GM18505 (cell line): ENCODE results near the gene PPIP5K2.

ENCODE experiments used
- ATAC-seq: cut with Tn5 transposase; IDR thresholded peaks from one replicate; pipeline ENCODE4 v1.9.1; 2021; ENCODE audit not compliant: unreplicated experiment
- POLR2A ChIP-seq: IDR thresholded peaks from 4 replicates; pipeline ENCODE4 v1.6.1; 2011; ENCODE audit warnings: borderline replicate concordance; ENCODE audit not compliant: insufficient read depth, insufficient read length; ENCODE audit errors: extremely low read depth

The PPIP5K2 gene

DNA sequence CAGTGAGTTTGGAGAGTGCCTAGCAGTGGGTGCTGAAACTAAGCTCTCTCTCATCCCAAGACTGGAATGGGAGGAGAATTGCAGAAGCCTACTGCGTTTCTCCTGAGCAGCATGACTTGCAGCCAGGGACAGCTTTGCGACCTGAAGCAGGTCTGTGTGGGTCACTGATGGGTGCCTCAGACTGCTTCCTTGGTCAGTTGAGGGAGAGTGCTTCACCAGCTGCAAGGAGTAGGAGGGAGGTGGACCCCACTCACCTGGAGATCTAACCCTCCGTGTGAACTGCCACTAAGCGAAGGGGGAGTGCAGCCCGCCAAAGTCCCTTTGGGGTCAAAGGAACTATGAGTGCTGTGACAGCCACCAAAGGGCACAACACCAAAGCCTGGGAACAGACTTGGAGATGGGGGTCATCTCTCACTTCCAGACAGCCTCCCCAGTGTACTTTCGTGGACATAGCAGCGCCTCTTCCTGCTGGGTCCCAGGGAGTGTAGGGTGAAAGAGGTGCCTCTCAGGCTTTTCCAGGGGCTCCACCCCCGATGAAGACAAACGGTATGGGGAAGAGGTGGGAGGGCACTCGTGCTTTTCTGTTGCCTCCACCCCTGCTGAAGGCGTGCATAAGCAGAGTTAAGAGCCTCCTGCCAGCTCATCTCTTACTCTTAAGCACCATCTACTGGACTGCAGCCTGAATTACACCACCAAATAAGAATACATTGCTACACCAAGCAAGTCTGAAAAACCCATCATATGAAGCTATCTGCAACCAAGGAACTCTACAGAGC, 104.2 kb downstream of the PPIP5K2 start:
- TF ChIP-seq POLR2A: no peak
- peak; percentile 92 for ATAC-seq

DNA sequence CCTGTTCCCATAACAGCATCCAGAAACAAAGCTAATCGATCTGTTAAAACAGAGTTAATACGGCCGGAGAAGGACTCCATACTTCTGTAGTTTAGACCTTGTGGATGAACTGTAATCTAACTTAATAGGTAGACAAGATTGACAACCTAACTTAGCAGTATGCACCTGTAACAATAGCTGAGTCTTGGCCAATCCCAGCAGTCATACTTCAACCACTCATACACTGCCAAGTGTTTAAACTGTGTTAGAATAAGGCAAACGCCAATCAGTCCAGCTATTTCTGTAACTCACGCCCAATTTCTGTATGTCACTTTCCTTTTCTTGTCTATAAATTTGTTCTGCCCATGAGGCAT, 104.8 kb downstream of the PPIP5K2 start:
- no peak for ATAC-seq

DNA sequence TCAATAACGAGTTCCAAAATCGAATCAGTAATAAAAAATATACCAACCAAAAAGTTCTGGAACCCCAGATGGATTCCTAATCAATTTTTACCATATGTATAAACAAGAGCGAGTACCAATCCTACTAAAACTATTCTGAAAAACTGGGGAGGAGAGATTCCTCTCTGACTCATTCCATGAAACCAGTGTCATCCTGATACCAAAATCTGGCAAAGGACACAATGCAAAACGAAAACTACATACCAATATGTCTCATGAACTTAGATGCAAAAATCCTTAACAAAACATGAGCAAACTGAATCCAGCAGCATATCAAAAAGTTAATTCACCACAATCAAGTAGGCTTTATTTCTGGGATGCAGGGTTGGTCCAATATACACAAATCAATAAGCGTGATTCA, 108.0 kb downstream of the PPIP5K2 start:
- no peak for ATAC-seq
- no peak for TF ChIP-seq POLR2A

More for the DNA sequence above, 104.8 kb downstream of the PPIP5K2 start:
- TF ChIP-seq POLR2A: no peak

DNA sequence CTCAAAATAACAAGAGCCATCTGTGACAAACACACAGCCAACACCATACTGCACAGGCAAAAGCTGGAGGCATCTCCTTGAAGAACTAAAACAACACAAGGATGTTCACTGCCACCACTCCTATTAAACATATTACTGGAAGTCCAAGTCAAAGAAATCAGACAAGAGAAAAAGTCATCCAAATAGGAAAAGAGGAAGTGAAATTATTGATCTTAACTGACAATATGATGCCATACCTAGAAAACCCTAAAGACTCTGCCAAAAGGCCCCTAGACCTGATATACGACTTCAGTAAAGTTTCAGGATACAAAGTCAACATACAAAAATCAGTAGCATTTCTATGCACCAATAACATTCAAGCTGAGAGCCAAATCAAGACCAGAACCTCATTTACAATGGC, 108.5 kb downstream of the PPIP5K2 start:
- no peak for ATAC-seq
- no peak for TF ChIP-seq POLR2A

DNA sequence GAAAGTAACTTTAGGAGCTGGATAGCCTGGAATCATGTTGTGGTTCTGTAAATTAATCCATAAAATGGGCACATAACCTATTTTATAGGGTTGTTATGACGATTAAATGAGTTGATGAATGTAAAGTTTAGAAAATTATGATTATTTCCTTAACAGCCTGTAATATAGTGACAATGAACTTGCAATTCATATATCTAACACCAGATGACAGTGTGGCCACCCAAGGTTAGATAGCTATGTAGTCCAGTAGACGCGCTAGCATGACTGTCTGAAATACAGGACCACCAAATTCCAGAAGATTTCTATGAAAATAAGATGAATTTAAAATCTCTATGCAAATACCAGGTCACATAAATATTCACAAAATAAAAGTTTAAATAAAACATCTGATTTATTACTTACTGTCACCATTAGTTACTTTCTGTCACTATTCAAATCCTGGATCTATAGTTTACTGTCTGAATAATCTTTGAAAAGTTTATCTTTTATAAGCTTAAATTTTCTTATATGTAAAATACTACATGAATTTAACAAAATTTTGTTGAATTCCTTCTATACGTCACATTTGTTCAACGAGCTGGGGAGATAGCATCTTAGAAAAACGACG, 112.4 kb downstream of the PPIP5K2 start:
- peak; percentile 78 for ATAC-seq
- TF ChIP-seq POLR2A: no peak

DNA sequence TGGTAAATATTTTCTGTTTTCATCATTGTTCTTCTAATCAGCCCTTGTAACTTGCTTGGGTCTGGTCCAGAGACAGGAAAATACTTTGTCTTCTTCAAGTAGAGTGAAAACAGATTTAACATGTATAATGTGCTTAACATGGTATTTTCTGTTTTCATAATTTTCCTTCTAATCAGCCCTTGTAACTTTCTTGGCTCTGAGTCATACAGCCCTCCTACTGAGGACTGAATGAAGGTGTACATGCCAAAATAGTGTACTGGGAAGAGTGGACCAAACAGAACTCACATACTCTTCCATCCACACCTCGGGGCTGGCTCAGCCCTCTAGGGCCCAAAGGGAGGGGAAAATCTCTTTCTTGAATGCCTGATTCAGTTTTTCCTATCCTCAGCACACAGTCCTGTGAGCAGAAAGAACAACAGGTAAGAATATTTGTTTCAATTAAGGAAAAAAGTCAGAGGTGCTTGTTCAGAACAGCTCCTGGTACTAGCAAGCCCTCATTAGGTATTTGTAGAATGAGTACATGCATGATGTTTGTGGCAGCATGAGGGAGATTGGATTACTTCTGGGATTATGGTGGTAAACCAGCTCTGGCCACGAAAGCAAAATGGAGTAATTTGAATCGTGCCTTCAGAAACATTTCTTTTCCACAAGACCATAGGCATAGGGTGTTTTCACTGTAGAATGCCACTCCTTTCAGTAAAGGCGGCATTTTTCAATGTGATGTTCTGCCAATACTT, 114.3 kb downstream of the PPIP5K2 start:
- TF ChIP-seq POLR2A: no peak
- ATAC-seq: no peak

DNA sequence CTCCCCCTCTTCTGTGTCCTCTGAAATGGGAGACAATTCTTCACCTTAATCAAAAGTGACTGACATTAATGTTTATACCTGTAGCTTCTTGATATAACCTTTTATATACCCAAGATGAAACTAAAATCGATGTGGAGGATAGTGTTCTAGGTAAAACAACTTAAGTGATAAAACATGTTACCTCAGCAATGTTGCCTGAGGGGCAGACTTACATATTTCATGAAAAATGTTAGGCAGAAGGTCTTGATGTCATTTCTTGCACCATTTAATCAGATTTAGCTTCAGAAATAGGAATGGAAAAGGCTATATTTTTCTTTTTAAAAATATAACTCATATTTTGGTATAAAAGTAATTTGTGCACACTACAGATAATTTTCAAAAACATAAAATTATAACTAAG, 115.8 kb downstream of the PPIP5K2 start:
- no peak for TF ChIP-seq POLR2A
- ATAC-seq: no peak

DNA sequence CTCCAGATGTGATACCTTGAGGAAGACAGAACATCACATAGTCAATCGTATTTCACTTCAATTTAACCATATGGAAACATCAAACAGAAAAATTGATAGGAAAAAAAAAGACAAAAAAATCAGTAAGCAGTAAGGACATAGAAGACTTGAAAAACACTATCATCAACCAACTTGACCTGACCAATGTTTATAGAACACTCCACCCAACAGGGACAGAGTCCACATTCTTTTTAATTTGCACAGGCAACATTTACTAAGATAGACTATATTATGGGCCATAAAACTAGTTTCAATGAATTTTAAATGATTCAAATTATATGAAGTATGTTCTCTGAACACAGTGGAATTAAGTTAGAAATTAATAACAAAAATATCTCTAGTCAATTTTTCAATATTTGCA, 117.7 kb downstream of the PPIP5K2 start:
- no peak for TF ChIP-seq POLR2A
- no peak for ATAC-seq

DNA sequence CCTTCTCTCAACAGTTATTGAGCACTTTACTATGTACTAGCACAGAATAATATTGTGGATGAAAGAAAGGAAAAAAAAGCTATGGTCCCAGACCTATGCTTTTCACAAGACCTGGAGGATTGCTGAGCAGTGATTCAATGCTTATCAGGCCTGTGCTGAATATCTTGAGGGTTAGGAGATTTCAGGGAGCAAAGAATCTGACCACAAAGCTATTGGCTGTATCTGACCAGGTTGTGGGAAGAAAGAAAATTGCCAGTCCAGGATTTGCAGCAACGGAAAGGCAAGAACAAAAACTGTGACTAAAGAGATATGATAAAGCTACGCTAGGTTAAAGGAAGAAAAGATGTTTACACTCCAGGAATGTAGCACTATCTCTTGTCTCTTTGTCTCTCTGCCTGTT, 123.6 kb downstream of the PPIP5K2 start:
- ATAC-seq: no peak
- TF ChIP-seq POLR2A: no peak

DNA sequence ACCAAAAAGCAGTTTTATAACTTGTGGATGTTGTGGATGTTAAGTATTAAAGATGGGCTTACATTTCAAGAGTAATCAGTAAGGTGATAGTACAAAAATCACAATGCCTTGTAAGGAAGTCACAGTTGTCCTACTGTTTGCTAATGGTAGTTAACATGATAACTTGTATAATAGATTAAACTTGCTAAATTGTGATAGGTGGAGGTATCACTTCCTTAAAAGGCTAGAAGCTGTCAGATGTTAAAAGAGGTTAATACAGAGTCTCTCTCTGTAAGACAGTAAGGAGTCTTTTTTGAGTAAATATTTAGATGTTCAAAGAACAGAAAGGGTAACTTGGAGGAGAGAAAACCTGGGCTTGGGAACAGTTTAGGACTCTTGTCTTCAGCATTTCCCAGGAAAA, 124.3 kb downstream of the PPIP5K2 start:
- ATAC-seq: no peak
- TF ChIP-seq POLR2A: no peak

DNA sequence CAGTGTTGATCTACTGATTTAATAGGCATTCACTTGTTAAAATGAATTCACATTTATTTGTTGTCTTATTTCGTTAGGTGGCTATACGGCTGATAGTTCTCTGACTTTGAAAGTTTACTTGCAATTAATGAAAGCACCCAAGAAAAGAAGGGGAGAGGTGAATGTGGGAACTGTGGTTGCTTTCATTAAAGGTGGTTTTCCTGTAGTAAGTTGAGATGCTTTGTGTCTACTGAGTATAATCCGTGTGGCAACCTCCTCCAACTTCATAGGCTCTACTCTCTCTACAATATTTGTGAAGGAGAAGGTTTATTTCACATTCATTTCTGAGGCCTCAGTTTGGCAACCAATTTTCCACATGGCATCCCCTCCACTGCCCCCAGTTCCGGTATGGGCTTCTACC, 125.7 kb downstream of the PPIP5K2 start:
- no peak for TF ChIP-seq POLR2A
- no peak for ATAC-seq

DNA sequence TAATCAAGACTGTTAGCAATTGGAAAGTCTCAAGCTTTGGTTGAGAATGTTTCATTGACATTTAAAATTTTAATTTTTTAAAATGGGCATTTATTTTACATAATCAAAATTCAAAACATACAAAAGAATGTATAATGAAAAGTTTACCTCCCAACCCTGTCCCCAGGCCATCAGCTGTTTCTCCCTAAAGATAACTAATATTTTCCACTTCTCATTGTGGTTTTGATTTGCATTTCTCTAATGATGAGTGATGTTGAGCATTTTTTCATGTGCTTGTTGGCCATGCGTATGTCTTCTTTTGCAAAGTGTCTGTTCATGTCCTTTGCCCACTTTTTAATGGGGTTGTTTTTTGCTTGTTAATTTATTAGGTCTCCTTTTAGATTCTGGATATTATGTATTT, 127.0 kb downstream of the PPIP5K2 start:
- no peak for ATAC-seq
- TF ChIP-seq POLR2A: no peak

DNA sequence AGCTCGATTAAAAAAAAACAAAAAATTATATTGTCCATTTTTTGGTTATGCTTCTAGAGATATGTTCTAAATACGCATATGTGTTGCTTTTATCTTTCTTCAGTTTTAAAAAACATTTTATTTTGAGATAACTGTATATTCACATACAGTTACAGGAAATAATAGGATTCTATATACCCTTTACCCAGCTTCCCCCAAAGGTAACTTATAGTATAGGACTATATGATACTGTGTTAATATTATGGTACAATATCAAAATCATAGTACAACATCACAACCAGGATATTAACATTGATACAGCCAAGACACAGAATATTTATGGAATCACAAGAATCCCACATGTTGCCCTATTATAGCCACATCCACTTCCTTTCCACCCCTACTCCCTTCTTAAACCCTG, 129.0 kb downstream of the PPIP5K2 start:
- ATAC-seq: no peak
- no peak for TF ChIP-seq POLR2A

DNA sequence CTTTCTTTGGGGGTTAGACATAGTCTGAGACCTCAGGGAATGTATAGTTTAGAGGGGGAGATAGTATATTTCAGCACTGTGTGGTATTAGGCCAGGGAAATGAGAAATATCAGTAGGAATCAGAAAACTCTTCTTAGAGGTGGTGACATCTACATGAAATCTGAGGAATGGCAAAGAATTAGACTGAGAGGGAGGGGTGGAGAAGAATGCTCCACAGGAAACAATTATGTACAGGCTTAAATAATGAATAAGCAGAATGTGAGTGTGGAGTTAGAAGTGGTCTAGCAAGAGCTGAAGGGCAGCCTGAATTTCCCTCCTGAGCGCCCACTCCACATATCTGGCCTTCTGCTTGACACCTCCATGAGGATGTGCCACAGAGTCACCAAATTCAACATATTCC, 134.8 kb downstream of the PPIP5K2 start:
- no peak for TF ChIP-seq POLR2A
- no peak for ATAC-seq
